ENCODE results near the gene RACGAP1. TPM values are rescaled to one million over a fixed set of nuclear protein-coding genes. Genes with fewer than 3 reads are reported as not detected.

The RACGAP1 gene
- total and polyA plus RNA-seq, 2 of the 8 experiments (the other 6 are each of a cell fraction or from before 2014, with no cell fraction given) = 18.0 to 66.3 TPM

DNA sequence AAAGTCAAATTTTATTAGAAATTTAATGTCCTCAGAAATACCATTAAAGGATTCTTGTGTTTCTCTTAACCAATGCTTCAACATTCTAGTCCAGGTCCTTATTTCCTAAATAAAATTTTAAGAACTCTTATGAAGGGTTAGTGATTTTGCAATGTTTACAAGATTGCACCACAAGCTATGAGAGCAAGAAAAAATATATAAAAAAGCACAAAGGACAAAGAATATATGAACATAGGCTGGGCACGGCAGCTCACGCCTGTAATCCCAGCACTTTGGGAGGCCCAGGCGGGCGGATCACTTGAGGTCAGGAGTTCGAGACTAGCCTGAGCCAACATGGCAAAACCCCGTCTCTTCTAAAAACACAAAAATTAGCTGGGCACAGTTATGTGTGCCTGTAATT, 7.7 kb downstream of the RACGAP1 start (continued):
- TF ChIP-seq, protein P1, sequence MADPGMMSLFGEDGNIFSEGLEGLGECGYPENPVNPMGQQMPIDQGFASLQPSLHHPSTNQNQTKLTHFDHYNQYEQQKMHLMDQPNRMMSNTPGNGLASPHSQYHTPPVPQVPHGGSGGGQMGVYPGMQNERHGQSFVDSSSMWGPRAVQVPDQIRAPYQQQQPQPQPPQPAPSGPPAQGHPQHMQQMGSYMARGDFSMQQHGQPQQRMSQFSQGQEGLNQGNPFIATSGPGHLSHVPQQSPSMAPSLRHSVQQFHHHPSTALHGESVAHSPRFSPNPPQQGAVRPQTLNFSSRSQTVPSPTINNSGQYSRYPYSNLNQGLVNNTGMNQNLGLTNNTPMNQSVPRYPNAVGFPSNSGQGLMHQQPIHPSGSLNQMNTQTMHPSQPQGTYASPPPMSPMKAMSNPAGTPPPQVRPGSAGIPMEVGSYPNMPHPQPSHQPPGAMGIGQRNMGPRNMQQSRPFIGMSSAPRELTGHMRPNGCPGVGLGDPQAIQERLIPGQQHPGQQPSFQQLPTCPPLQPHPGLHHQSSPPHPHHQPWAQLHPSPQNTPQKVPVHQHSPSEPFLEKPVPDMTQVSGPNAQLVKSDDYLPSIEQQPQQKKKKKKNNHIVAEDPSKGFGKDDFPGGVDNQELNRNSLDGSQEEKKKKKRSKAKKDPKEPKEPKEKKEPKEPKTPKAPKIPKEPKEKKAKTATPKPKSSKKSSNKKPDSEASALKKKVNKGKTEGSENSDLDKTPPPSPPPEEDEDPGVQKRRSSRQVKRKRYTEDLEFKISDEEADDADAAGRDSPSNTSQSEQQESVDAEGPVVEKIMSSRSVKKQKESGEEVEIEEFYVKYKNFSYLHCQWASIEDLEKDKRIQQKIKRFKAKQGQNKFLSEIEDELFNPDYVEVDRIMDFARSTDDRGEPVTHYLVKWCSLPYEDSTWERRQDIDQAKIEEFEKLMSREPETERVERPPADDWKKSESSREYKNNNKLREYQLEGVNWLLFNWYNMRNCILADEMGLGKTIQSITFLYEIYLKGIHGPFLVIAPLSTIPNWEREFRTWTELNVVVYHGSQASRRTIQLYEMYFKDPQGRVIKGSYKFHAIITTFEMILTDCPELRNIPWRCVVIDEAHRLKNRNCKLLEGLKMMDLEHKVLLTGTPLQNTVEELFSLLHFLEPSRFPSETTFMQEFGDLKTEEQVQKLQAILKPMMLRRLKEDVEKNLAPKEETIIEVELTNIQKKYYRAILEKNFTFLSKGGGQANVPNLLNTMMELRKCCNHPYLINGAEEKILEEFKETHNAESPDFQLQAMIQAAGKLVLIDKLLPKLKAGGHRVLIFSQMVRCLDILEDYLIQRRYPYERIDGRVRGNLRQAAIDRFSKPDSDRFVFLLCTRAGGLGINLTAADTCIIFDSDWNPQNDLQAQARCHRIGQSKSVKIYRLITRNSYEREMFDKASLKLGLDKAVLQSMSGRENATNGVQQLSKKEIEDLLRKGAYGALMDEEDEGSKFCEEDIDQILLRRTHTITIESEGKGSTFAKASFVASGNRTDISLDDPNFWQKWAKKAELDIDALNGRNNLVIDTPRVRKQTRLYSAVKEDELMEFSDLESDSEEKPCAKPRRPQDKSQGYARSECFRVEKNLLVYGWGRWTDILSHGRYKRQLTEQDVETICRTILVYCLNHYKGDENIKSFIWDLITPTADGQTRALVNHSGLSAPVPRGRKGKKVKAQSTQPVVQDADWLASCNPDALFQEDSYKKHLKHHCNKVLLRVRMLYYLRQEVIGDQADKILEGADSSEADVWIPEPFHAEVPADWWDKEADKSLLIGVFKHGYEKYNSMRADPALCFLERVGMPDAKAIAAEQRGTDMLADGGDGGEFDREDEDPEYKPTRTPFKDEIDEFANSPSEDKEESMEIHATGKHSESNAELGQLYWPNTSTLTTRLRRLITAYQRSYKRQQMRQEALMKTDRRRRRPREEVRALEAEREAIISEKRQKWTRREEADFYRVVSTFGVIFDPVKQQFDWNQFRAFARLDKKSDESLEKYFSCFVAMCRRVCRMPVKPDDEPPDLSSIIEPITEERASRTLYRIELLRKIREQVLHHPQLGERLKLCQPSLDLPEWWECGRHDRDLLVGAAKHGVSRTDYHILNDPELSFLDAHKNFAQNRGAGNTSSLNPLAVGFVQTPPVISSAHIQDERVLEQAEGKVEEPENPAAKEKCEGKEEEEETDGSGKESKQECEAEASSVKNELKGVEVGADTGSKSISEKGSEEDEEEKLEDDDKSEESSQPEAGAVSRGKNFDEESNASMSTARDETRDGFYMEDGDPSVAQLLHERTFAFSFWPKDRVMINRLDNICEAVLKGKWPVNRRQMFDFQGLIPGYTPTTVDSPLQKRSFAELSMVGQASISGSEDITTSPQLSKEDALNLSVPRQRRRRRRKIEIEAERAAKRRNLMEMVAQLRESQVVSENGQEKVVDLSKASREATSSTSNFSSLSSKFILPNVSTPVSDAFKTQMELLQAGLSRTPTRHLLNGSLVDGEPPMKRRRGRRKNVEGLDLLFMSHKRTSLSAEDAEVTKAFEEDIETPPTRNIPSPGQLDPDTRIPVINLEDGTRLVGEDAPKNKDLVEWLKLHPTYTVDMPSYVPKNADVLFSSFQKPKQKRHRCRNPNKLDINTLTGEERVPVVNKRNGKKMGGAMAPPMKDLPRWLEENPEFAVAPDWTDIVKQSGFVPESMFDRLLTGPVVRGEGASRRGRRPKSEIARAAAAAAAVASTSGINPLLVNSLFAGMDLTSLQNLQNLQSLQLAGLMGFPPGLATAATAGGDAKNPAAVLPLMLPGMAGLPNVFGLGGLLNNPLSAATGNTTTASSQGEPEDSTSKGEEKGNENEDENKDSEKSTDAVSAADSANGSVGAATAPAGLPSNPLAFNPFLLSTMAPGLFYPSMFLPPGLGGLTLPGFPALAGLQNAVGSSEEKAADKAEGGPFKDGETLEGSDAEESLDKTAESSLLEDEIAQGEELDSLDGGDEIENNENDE (IDR thresholded peaks at IDR 0.05; ENCODE audit: insufficient replicate concordance, low read length) = no peak
- TF ChIP-seq JUN (IDR thresholded peaks at IDR 0.05; ENCODE audit: low read depth, low read length) (no peak), HDAC6 (IDR thresholded peaks at IDR 0.05; ENCODE audit: low read depth, low read length) (no peak)
